GM18498 (cell line): Measurements from ENCODE around the gene SCLT1.

Source experiments
- ATAC-seq: cut with Tn5 transposase; IDR thresholded peaks from one replicate; pipeline ENCODE4 v1.9.1; 2021; ENCODE audit warnings: mild to moderate bottlenecking, moderate library complexity; ENCODE audit not compliant: unreplicated experiment

The SCLT1 gene

DNA sequence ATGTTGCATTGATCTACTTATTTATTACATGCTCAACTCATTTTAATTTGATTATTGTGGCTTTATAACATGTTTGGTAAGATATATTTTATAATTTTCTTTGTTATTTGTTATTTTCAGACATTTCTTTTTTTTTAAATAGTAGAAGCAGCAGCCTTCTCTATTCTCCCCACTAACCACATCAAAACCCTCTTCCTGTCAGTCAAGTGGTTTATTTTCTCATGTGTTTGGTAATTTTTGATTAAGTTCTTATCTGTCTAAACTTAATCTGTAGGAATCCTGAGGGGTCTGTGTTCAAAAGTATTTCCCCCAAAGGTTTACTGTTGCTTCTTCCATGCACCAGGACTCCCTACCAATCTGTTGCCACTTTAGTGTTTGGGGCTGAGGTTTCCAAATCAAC is 131.9 kb downstream of the SCLT1 start:
- no peak for ATAC-seq

DNA sequence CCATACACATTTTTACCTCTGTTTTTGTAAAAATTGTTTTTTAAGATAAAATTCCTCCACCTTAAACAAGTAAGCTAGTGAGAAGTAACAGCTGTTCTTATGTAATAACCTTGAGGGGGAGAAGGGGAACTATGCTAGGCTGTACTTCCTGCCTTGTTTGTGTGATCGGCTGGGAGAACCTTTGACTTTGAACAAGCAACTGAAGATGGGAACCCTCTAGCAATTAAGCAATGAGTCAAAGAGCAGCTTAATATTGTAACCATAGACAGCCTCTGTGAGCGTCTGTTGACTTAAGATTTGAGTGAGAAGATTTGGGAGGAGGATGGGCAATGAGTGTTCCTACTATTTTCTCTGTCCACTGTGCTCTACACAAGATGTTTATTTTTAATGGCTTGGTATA is 135.1 kb downstream of the SCLT1 start:
- no peak for ATAC-seq

DNA sequence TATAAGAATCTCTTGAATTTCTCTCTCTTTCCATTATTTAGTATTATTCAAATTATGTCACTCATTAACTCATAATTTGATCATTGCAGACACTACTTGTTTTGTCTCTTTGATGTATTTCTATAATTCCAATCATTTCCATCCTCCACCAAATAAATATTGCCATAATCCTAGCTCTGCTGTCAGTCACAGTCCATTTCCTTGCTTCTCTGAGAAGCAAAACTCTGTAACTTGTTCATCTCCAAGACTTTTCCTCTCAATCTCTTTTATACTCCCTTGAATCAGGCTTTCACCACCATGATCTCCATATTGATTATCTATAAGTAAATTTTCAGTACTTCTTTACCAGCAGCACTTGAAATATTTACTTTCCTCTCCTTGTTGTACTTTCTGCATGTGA is 135.9 kb downstream of the SCLT1 start:
- no peak for ATAC-seq

DNA sequence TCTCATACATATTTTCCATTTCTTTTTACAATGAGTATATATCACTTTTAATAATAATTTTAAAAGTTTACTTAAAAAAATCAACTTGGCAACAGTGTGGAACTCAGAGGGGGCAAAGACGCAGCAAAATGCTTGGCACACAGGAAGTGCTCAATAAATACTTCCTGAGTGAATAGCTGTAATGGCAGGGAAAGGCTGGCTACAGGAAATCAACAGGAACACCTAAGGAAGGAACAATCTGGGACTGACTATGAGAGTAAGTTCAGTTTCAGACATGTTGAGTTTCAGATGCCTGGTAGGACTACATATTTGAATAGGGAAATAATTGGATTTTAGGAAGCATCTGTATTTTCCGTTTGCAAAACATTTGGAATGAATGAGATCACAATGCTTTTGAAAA is 137.6 kb downstream of the SCLT1 start:
- ATAC-seq, result no peak

DNA sequence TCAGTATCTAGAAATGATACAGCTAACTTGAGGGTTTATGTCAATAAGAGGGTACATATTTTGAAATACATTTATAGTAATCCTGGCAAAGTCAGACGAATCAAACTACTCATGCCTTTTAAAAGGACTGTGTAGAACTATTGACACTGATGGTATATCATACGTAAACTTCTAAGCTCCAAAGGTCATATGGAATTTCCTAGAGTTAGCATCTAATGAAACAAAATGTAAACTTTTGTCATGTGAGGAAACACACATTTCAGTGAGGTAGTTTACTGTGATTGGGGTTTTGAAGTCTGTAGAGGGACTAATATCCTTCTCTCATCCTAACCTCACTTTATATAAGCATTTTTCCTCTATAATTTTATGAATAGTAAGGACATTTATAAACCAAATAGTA is 138.4 kb downstream of the SCLT1 start:
- ATAC-seq, result no peak

DNA sequence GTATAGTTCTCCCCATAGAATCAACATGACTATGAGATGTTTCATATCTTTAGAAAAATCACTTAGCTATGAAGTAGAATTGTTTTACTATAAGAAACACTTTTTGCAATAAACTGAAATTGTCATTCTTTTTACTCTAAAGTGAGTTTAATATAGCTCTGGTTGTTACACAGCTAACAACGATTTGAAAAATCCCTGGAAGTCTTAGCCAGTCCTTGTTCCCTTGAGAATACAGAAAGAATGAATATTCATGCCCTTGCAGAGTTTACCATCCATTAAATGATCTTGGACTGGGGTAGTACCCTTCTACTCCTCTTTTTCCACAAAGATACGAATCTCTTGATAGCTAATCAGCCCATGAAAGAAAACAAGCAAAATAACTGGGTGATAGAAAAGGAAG is 142.0 kb downstream of the SCLT1 start:
- no peak for ATAC-seq

DNA sequence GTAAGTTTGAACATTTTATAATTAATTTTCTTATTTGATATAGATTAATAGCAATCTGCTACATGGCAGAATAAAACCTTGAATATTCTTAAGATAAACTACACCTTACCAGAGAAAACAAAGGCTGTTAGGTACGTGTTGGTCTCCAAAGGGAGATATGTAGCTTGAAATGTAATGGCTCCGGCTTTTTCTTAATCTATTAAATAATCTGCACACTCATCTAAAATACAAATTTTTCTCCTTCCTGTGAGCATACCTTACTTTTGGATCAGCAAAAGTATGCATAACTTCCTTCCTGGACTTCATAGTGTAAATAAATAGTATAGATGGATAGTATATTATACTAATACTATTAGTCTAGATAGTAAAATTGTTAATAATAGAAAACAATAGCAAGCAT is 142.5 kb downstream of the SCLT1 start:
- ATAC-seq, result no peak

DNA sequence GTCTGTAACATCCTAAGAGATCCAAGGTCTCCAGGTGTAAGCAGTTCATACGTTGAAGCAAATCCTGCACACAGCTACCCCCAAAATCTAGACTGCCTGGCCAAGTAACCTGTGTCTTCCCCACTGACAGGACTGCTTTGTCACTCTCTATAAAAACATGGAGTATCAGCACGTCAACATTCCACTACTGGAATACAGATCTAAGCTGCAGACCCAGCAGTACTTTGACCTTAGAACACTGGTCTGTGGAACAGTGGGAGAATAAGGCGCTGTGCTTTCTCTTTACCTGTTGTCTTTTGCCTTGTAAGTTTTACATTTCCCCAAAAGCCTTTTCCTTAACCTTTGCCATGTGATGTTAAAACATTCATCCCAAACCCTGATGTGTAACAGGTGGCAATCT is 146.4 kb downstream of the SCLT1 start:
- no peak for ATAC-seq

DNA sequence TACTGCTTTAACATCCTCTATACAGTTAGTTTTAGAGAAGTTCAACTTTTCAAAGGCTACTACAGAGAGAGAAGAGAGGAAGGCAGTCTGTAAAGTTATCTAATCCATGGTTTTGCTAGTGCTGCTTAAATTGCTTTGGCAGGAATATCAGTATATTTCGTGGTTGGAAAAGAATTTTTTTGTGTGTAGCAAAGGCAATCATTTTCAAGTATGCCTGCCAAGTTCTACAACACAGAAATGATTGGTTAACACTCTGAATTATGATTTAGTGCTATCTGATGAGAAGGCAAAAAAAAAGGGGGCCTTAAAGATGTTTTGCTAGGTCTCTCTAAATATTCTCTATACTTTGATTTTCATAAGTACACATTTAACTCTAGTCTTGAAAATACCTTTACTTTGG is 150.7 kb downstream of the SCLT1 start:
- no peak for ATAC-seq

DNA sequence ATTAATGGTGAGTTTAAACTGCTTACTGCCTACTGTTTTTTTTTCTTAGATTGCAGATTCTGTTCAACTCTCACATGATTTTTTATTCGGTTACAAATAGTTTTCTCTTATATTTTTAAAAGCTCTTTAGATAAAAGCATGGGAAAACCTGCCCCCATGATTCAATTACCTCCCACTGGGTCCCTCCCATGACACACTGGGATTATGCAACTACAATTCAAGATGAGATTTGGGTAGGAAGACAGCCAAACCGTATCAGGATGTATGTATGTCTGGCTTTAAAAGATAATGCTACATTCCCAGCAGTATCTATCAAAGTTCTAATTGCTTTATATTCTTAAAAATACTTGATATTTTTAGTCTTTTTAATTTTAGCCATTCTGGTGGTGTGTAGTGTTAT is 152.4 kb downstream of the SCLT1 start:
- ATAC-seq, result no peak

DNA sequence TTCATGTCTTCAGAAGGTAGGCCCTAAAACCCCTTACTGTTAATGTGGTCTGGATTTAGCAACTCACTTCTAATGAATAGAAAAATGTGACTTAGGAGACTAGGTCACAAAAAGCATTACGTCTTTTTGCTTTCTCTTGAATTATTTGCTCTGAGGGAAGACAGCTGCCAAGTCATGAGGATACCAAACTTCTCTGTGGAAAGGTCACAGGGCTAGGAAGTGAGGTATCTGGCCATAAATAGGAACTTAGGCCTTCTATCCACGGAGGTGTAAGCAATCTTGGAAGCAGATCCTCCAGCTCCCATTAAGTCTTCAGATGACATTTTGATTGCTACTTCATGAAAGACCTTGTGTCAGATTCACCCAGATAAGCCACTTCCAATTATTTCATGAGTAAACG is 163.3 kb downstream of the SCLT1 start:
- ATAC-seq, result no peak

DNA sequence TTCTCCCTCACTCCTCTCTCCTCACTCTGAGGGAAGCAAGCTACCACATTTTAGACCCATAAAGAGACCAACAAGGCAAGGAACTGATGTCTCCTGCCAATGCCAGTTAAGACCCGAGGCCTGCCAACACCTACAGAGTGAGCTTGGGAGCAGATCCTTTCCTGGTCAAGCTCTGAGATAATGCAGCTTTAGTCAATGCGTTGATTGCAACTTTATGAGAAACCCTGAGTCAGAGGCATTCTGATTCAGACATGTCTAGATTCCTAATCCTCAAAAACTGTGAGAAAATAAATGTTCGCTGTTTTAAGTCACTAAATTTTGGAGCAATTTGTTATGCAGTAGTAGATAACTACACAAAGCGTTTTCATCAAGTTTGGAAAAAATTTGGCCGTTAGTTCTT is 168.4 kb downstream of the SCLT1 start:
- no peak for ATAC-seq

DNA sequence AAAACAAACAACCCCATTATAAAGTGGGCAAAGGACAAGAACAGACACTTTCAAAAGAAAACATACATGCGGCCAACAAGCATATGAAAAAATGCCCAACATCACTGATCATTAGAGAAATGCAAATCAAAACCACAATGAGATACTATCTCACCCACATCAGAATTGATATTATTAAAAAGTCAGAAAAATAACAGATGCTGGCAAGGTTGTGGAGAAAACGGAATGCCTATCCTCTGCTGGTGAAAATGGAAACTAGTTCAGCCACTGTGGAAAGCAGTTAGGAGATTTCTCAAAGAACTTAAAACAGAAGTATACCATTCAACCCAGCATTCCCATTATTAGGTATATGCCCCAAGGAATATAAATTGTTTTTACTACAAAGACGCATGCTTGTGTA is 171.4 kb downstream of the SCLT1 start:
- ATAC-seq, result no peak

DNA sequence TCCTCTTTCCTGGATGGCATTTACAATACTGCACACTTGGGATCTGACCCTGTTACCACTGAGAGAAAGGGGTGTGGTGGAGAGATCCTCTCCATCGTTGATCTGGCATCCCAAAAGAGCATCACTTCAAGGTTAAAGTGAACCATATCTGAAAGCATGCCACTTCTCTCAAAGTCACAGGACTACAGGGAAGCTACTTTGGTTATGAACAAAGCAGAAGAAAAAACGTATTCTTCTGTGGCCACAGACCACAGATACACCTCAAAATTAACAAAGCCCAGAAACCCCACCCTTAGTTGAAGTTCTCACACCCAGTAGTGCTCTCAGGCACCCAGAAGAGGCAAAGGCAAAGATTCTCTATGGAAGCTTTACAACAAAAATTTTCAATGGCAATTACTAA is 175.6 kb downstream of the SCLT1 start:
- peak; percentile 82 for ATAC-seq

DNA sequence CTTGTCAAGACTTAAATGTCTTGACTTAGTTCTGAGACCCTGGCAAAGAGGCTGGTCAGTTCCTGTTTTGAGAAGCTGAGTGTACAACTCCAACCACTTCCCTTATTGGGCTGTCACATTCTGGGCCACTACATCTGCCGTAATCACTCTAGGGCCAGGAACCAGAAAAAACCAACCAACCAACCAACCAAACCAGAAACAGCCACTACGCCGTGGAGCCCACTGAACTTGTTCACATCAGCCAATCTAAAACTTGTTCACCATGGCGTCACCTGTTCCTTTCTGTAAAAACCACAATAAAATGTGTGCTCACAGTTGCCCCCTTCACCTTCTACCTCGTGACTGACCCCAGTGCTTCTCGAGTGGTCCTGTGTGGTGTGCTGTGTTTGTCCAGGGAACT is 176.5 kb downstream of the SCLT1 start:
- peak; percentile 82 for ATAC-seq

DNA sequence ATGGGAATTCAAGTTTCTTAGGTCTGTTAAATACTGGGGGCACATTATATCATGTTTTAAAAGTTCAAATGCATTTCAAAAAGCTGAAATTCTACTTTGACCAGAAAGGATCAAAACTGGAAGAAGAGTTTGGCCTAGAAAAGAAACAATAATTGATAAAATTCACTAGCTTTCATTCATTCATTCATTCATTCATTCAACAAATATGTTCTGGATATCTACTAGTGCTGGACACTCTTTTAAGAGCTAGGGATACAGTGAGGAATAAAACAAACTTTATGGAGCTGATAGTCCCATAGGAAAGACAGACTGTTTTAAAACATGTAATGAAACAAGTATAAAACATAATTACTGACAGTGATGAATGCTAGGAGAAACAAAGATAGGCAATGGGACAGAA is 177.8 kb downstream of the SCLT1 start:
- no peak for ATAC-seq

DNA sequence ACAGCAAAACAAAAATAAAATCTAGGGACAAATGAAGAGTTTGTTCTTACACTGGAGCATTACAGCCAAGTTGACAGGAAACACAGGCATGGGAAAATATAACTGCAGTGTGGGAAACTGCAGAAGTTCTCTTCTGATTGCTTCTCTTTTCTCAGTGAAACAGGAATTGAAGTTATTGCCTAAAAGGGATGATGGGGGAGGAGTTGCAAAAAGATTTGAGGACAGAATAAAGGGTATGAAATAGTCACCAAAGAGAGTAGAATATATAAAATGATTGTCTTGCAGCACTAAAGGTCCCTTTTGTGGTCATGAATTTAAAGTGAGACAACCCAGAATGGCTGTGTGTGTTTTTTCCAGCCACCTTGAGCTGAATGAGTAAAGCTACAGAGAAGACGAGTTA is 180.1 kb downstream of the SCLT1 start:
- no peak for ATAC-seq

DNA sequence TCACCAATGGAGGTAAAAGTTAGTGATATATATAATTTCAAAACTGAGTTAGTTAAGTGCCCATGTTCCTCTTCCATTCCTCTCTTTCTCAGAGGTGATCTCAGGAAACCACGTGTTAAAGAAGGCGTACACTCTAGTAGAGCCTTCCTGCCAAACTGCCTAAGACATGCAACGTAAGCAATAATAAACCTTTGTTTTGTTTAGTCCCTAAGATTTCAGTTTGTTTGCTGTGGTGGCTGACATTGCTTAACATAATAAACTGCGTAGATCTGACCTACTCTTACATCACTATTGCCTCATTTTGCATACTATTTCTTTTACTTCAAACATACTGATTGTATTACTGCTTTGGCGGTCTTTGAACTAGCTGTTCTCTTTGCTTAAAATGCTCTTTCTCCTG is 184.6 kb downstream of the SCLT1 start:
- ATAC-seq, result no peak

DNA sequence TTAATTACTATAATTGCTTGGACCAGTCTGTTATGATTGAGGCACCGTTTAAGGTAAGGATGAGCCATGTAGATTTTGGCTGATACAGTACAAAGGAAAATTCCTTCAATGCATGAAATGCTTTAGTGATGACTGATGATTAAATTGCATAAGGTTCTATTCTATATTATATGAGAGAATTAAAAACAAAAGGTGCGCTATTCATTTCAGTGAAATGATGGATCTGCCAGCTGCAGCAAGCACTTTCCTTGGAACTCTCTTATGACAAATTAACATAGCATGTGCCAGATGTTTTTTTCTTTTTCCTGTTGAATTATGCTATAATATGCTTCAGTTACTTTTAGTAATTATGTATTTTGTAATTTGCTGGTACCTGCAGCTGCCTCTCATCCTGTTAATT is 185.4 kb downstream of the SCLT1 start:
- no peak for ATAC-seq

DNA sequence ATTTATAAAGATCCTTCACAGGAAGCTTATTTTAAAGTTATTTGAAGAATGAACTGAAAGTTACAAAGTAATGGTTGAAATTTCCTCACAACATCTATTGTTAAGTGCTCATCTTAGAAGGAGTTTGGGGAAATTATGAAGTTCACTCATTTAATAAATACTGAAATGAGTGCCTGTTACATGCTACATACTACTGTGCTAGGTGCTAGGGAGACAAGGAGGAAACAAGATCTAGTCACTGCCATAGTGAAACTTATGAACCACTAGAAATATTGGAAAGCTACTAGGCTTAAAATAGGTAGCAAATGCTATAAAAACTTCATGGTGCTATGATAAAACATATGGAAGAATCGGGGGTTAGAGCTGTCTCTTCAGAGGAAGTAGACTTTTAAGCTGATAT is 186.8 kb downstream of the SCLT1 start:
- ATAC-seq, result no peak

DNA sequence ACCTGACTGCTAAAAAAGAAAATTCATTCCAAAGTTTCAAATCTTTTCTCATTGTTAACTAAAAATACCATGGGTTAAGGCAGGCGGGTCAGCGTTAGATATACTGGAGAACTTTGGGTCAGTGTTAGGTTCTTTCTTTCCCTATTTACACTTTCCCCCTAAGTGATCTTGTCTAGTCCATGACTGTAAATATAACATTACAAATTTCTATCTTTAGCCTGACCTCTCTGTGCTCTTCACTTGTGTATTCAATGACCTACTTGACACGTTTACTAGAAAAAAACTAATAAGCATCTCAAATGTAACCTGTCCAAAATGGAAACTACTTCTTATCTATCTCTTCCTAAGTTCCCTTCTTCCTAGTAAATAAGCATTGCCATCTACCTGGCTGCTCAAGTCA is 188.5 kb downstream of the SCLT1 start:
- ATAC-seq, result no peak

DNA sequence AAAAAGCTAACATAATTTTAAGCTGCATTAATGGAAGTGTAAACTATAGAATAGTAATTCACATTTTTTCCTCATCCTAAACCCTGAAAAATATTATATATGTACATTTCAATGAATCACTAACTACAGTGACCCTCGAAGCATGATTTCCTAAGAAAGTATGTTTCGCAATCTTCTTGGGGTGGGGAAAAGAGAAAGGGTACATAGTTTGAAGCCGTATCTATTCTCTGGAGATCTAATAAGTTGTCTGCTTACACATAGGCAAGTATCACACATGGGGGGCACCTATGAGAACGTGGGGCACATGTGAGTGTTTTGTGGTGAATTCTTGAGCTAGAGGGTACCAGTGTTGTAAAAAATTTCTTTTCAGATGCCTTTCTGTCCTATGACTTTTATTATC is 212.7 kb downstream of the SCLT1 start:
- ATAC-seq, result no peak

DNA sequence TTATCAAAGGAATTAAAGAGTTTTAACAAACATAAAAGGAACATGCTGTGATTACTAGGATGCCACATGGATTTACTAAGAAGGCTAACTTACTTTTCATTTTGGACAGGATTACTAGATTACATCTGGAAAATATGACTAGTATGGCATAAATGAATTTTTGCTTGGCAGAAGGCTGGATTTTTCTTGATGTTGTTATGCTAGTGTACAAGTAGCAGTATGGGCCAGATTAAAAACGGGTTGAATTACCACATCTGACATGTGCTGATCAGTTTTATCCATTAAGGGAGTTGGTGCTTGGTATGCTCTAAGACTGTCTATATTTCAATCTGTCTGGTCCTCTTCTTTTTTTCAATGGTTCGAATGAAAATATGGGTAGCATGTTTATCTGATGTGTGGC is 213.4 kb downstream of the SCLT1 start:
- ATAC-seq, result no peak

DNA sequence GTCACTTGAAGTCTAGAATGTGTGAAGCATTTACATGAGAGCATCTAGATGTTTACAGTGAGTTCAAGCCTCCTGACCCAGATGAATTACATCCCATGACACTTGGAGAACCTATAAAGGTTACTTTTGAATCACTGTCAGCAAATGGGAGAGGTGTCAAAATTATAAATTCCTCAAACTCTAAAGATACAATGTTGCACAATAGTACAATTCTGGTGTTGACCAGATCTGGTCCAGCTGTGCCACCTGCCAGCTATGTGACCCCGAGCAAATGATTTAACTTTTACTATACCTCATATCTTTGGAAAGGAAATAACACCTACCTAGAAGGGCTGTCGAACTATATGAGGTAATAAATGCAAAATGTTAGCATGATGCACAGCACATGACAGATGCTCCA is 214.1 kb downstream of the SCLT1 start:
- ATAC-seq, result no peak
